ENCODE measurements around the gene UFD1.

Gene UFD1

GRCh38 chr22:19473578-19473977 is 5.4 kb downstream of the UFD1 start:
- peak in 1 of 2 donors; percentile 28 for DNase-seq (ENCODE audit: low read depth in 2 of 2)
- TF ChIP-seq CTCF (IDR thresholded peaks at IDR 0.05; ENCODE audit: low read depth, low read length), result peak; percentile 12
- no peak overlapping the region for H3K4me3 ChIP-seq (replicated peaks in 1 of 2; ENCODE audit: low read depth in 2 of 2, low read length in 2 of 2)

GRCh38 chr22:19472233-19472632 is 6.8 kb downstream of the UFD1 start:
- no peak for TF ChIP-seq CTCF (IDR thresholded peaks at IDR 0.05; ENCODE audit: low read depth, low read length)
- no peak for DNase-seq (ENCODE audit: low read depth in 2 of 2)
- no peak overlapping the region for H3K4me3 ChIP-seq (replicated peaks in 1 of 2; ENCODE audit: low read depth in 2 of 2, low read length in 2 of 2)

GRCh38 chr22:19471572-19471971 is 7.4 kb downstream of the UFD1 start:
- DNase-seq (ENCODE audit: low read depth in 2 of 2), result no peak
- TF ChIP-seq CTCF (IDR thresholded peaks at IDR 0.05; ENCODE audit: low read depth, low read length), result no peak
- no peak overlapping the region for H3K4me3 ChIP-seq (replicated peaks in 1 of 2; ENCODE audit: low read depth in 2 of 2, low read length in 2 of 2)

- no peak for TF ChIP-seq CTCF (IDR thresholded peaks at IDR 0.05; ENCODE audit: low read depth, low read length)
- H3K4me3 ChIP-seq (replicated peaks in 1 of 2; ENCODE audit: low read depth in 2 of 2, low read length in 2 of 2), result no peak overlapping the region
- no peak for DNase-seq (ENCODE audit: low read depth in 2 of 2)
These were observed 9.0 kb downstream of the UFD1 start for GRCh38 chr22:19470010-19470409.

GRCh38 chr22:19469421-19469820 is 9.6 kb downstream of the UFD1 start:
- no peak for TF ChIP-seq CTCF (IDR thresholded peaks at IDR 0.05; ENCODE audit: low read depth, low read length)
- no peak for DNase-seq (ENCODE audit: low read depth in 2 of 2)
- H3K4me3 ChIP-seq (replicated peaks in 1 of 2; ENCODE audit: low read depth in 2 of 2, low read length in 2 of 2), result no peak overlapping the region

GRCh38 chr22:19467912-19468311 is 11.1 kb downstream of the UFD1 start:
- no peak for DNase-seq (ENCODE audit: low read depth in 2 of 2)
- TF ChIP-seq CTCF (IDR thresholded peaks at IDR 0.05; ENCODE audit: low read depth, low read length), result no peak
- no peak overlapping the region for H3K4me3 ChIP-seq (replicated peaks in 1 of 2; ENCODE audit: low read depth in 2 of 2, low read length in 2 of 2)
